NB4 (cell line): ENCODE data around the gene KRT82.

ENCODE experiments used
- MYC ChIP-seq: IDR thresholded peaks from 2 replicates; pipeline ENCODE4 v1.6.1; 2011; ENCODE audit warnings: low read depth, low read length
- POLR2A ChIP-seq: IDR thresholded peaks from 2 replicates; pipeline ENCODE4 v1.6.1; 2011; ENCODE audit warnings: mild to moderate bottlenecking; ENCODE audit not compliant: insufficient read length; ENCODE audit errors: extremely low read depth
- TF ChIP-seq, protein P1 (sequence below): IDR thresholded peaks from one replicate; pipeline ENCODE4 v1.5.1; 2012; ENCODE audit warnings: low read depth, low read length

DNA sequence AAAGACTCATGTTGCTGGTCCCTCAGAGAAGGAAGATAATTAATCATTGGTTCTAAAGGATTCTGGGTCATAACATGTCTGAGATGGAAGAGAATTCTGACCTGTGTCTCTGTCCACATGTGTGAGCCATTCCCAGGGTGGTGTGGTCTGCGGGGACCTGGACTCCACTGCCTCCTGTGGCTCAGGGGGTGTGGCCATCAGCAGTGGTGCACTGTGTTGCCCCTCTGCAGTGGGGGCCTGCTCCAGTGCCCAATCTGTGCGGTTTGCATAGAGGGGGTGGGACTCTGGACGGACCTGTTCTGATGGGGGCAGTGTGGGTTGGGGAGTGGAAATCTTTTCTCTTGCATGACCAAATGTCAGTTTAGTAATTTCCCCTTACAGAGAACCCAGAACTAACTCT is 52.4 kb downstream of the KRT82 start:
- TF ChIP-seq, protein P1, sequence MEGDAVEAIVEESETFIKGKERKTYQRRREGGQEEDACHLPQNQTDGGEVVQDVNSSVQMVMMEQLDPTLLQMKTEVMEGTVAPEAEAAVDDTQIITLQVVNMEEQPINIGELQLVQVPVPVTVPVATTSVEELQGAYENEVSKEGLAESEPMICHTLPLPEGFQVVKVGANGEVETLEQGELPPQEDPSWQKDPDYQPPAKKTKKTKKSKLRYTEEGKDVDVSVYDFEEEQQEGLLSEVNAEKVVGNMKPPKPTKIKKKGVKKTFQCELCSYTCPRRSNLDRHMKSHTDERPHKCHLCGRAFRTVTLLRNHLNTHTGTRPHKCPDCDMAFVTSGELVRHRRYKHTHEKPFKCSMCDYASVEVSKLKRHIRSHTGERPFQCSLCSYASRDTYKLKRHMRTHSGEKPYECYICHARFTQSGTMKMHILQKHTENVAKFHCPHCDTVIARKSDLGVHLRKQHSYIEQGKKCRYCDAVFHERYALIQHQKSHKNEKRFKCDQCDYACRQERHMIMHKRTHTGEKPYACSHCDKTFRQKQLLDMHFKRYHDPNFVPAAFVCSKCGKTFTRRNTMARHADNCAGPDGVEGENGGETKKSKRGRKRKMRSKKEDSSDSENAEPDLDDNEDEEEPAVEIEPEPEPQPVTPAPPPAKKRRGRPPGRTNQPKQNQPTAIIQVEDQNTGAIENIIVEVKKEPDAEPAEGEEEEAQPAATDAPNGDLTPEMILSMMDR = no peak
- TF ChIP-seq POLR2A (no peak), MYC (no peak)
